K562 (cell line): ENCODE results near the gene CGN.

Source experiments
- ARID3A ChIP-seq: IDR thresholded peaks from 2 replicates; pipeline ENCODE4 v1.6.1; 2012; ENCODE audit warnings: low read depth, low read length, improper control_type of control experiment, borderline replicate concordance
- BCLAF1 ChIP-seq, 2 experiments: fragments of 450-650 bp in 1 of 2; IDR thresholded peaks; 2 replicates each; pipeline ENCODE4 v1.6.1; 2011 to 2017; ENCODE audit warnings: low read depth in 2 of 2, antibody characterized with exemption in 1 of 2, borderline replicate concordance in 1 of 2, low read length in 1 of 2, mild to moderate bottlenecking in 1 of 2, mixed read lengths in 1 of 2; ENCODE audit not compliant: control insufficient read depth in 1 of 2
- ELK1 ChIP-seq: sonication (generic); formaldehyde crosslinking; IDR thresholded peaks from 2 replicates; pipeline ENCODE4 v1.8.1; 2022; ENCODE audit warnings: missing genetic modification reagents
- FOS ChIP-seq: IDR thresholded peaks from 3 replicates; pipeline ENCODE4 v1.6.1; 2011; ENCODE audit not compliant: insufficient read length; ENCODE audit errors: extremely low read depth
- FOXA3 ChIP-seq, 2 experiments: fragments of 450-650 bp in 1 of 2; sonication (generic) in 1 of 2; formaldehyde crosslinking; IDR thresholded peaks in 1 of 2; conservative IDR thresholded peaks in 1 of 2; 2 replicates each; pipeline versions ENCODE4 v1.4.0 to v1.8.0; 2020 to 2022; ENCODE audit warnings: mild to moderate bottlenecking in 2 of 2, missing genetic modification reagents in 1 of 2
- KDM5B ChIP-seq: fragments of 200-600 bp; sonication (generic); IDR thresholded peaks from 2 replicates; pipeline ENCODE4 v1.6.1; 2012; ENCODE audit warnings: low read depth, mild to moderate bottlenecking, moderate library complexity, low read length, control low read depth, inconsistent platforms; ENCODE audit not compliant: insufficient replicate concordance
- MAFK ChIP-seq: IDR thresholded peaks from 2 replicates; pipeline ENCODE4 v1.6.1; 2011; ENCODE audit warnings: low read length, improper control_type of control experiment
- POLR2A ChIP-seq: fragments of 450-650 bp; conservative IDR thresholded peaks from 2 replicates; pipeline ENCODE4 v1.6.1; 2016
- RFX5 ChIP-seq: IDR thresholded peaks from 2 replicates; pipeline ENCODE4 v1.6.1; 2011; ENCODE audit warnings: low read depth, mild to moderate bottlenecking, improper control_type of control experiment, low read length
- STAT5A ChIP-seq: IDR thresholded peaks from 2 replicates; pipeline ENCODE4 v1.6.1; 2012; ENCODE audit warnings: low read length, inconsistent platforms, borderline replicate concordance
- UBTF ChIP-seq, 2 experiments: IDR thresholded peaks; 2 replicates each; pipeline ENCODE4 v1.6.1; 2012; ENCODE audit warnings: improper control_type of control experiment in 2 of 2, low read depth in 2 of 2, low read length in 2 of 2, borderline replicate concordance in 1 of 2
- ZBTB49 ChIP-seq: sonication (generic); formaldehyde crosslinking; IDR thresholded peaks from 2 replicates; pipeline ENCODE4 v1.8.0; 2022; ENCODE audit warnings: missing genetic modification reagents, mild to moderate bottlenecking, borderline replicate concordance
- ZNF347 ChIP-seq: fragments of 450-650 bp; formaldehyde crosslinking; IDR thresholded peaks from 2 replicates; pipeline ENCODE4 v1.4.0; 2020; ENCODE audit warnings: low read depth, mild to moderate bottlenecking, moderate library complexity

- no peak for TF ChIP-seq STAT5A
- no peak for TF ChIP-seq ARID3A
- TF ChIP-seq POLR2A, result no peak
- TF ChIP-seq BCLAF1 (IDR thresholded peaks at IDR 0.05; ENCODE audit: borderline replicate concordance in 1 of 2, control insufficient read depth in 1 of 2, low read depth in 2 of 2, low read length in 1 of 2), result no peak
- no peak for TF ChIP-seq MAFK
- TF ChIP-seq ZBTB49 (CRISPR knock-in tag), result no peak
- TF ChIP-seq FOXA3 (CRISPR knock-in tag; conservative IDR thresholded peaks at IDR 0.05 in 1 of 2, IDR thresholded peaks at IDR 0.05 in 1 of 2), result no peak
- TF ChIP-seq ELK1, result no peak
- TF ChIP-seq UBTF (IDR thresholded peaks at IDR 0.05; ENCODE audit: borderline replicate concordance in 1 of 2, low read depth in 2 of 2, low read length in 2 of 2), result no peak
- TF ChIP-seq ZNF347, result no peak
- no peak for TF ChIP-seq KDM5B
- no peak for TF ChIP-seq RFX5
- TF ChIP-seq FOS, result no peak
Observed at GRCh38 chr1:151493042-151493441, 18.1 kb upstream of the CGN start.
